Thyroid gland (tissue), 4 donors: ENCODE data around the gene NDUFA12.

Experiments used
- POLR2A ChIP-seq, 2 donors: fragments of 450-650 bp; IDR thresholded peaks; one replicate each; pipeline ENCODE4 v1.6.1; 2017; ENCODE audit warnings: antibody characterized with exemption in 2 of 2, mild to moderate bottlenecking in 2 of 2, moderate library complexity in 1 of 2
- TF ChIP-seq, protein P1 (sequence below), 6 experiments: fragments of 200-600 bp in 3 of 6; fragments of 450-650 bp in 3 of 6; sonication (generic) in 3 of 6; IDR thresholded peaks; one replicate each; pipeline ENCODE4 v1.5.1; 2016 to 2019; ENCODE audit warnings: antibody characterized with exemption in 6 of 6, mild to moderate bottlenecking in 2 of 6, inconsistent platforms in 1 of 6, moderate library complexity in 1 of 6

DNA sequence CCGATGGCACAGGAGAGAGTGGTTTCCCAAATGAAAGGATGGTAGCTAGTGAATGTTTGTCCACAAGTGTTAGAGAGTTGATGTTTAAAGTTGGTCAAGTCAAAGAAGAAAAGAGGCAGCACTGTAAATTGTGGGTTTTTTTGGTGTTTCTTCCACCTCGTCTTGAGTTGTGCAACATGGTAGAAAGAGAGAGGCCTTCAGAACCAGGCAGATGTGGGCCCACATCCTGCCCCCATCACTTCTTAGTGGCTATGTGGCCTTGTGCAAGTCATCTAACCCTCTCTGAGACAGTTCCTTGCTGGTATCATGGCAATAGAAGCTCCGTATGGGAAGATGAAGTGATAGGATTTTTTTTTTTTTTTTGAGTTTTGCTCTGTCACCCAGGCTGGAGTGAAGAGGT lies 60.8 kb downstream of the NDUFA12 start:
- TF ChIP-seq, protein P1, sequence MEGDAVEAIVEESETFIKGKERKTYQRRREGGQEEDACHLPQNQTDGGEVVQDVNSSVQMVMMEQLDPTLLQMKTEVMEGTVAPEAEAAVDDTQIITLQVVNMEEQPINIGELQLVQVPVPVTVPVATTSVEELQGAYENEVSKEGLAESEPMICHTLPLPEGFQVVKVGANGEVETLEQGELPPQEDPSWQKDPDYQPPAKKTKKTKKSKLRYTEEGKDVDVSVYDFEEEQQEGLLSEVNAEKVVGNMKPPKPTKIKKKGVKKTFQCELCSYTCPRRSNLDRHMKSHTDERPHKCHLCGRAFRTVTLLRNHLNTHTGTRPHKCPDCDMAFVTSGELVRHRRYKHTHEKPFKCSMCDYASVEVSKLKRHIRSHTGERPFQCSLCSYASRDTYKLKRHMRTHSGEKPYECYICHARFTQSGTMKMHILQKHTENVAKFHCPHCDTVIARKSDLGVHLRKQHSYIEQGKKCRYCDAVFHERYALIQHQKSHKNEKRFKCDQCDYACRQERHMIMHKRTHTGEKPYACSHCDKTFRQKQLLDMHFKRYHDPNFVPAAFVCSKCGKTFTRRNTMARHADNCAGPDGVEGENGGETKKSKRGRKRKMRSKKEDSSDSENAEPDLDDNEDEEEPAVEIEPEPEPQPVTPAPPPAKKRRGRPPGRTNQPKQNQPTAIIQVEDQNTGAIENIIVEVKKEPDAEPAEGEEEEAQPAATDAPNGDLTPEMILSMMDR (IDR thresholded peaks at IDR 0.05): no peak
- TF ChIP-seq POLR2A (IDR thresholded peaks at IDR 0.05): no peak
